GM13977 (cell line): Measurements from ENCODE around the gene EXOC3L1.

Experiments used
- DNase-seq: peaks from one replicate; pipeline ENCODE4 v3.0.0; 2012; ENCODE audit warnings: low spot score
- CTCF ChIP-seq: IDR thresholded peaks from 2 replicates; pipeline ENCODE4 v1.5.1; 2012; ENCODE audit warnings: mild to moderate bottlenecking, control low read depth; ENCODE audit not compliant: insufficient read depth; ENCODE audit errors: extremely low read depth, missing control alignments
- in situ Hi-C: fragments of 300-500 bp; cut with MboI; formaldehyde crosslinking; loops from one replicate; pipeline ENCODE4 v1.12.0; 2022; ENCODE audit warnings: low sequenced_read_pairs, low pct_unique_long_range_greater_than_20kb, mixed read lengths, inconsistent platforms; ENCODE audit not compliant: unreplicated experiment

EXOC3L1 gene

GRCh38 chr16:67174706-67175231, 15.2 kb downstream of the EXOC3L1 start:
- DNase-seq = no peak
- no peak for TF ChIP-seq CTCF
- in situ Hi-C loops = no loop called here

GRCh38 chr16:67173808-67174705, 15.9 kb downstream of the EXOC3L1 start:
- DNase-seq = peak; percentile 79
- in situ Hi-C loops = no loop called here
- no peak for TF ChIP-seq CTCF

- no peak for TF ChIP-seq CTCF
- in situ Hi-C loops = no loop called here
- DNase-seq = no peak
These were observed 16.6 kb downstream of the EXOC3L1 start for GRCh38 chr16:67173323-67173722.

GRCh38 chr16:67170949-67171649, 18.8 kb downstream of the EXOC3L1 start:
- TF ChIP-seq CTCF = no peak

GRCh38 chr16:67170168-67170948, 19.6 kb downstream of the EXOC3L1 start, which contains the start of gene NOL3:
NOL3 (plus strand) TSS chr16:67170538.
- TF ChIP-seq CTCF = no peak
- in situ Hi-C loops = no loop called here
- peak; percentile 86 for DNase-seq

More at GRCh38 chr16:67170949-67171649, 18.8 kb downstream of the EXOC3L1 start:
- in situ Hi-C loops = no loop called here
- no peak for DNase-seq

- peak; percentile 76 for TF ChIP-seq CTCF
- no peak for DNase-seq
- in situ Hi-C loops = no loop called here
These were observed 20.2 kb downstream of the EXOC3L1 start for GRCh38 chr16:67169642-67170167.
